WTC11 (cell line): ENCODE data around the gene UQCRHL. TPM values are rescaled to one million over a fixed set of nuclear protein-coding genes. Genes with fewer than 3 reads are reported as not detected.

Experiments
- ATAC-seq: fragments of 200-7000 bp; cut with Tn5 transposase; 2 replicates; pipeline ENCODE4 v1.10.0; 2021; ENCODE audit warnings: mild to moderate bottlenecking, moderate library complexity
- CTCF ChIA-PET: fragments of 300-600 bp; sonication (Branson Sonifier 250); formaldehyde crosslinking; loops from one replicate; lab custom pipeline; 2021; ENCODE audit warnings: antibody characterized with exemption; lab: Charles Lee
- POLR2A ChIA-PET: fragments of 350-600 bp; sonication (Branson Sonifier 250); formaldehyde crosslinking; loops from one replicate; lab custom pipeline; 2021; ENCODE audit warnings: antibody characterized with exemption; lab: Charles Lee
- DNase-seq: peaks from one replicate; pipeline ENCODE4 v3.0.0; 2021; ENCODE audit warnings: low spot score
- H3K27ac Mint-ChIP-seq: 2 replicates; pipeline ENCODE4 v1.8.0; 2021; ENCODE audit warnings: mixed read lengths
- H3K27me3 Mint-ChIP-seq: 2 replicates; pipeline ENCODE4 v1.8.0; 2021; ENCODE audit warnings: low read depth, mild to moderate bottlenecking, moderate library complexity, mixed read lengths
- H3K36me3 Mint-ChIP-seq: 2 replicates; pipeline ENCODE4 v1.8.0; 2021; ENCODE audit warnings: mixed read lengths
- H3K4me1 Mint-ChIP-seq: 2 replicates; pipeline ENCODE4 v1.8.0; 2022; ENCODE audit warnings: mixed read lengths
- H3K4me3 Mint-ChIP-seq: 2 replicates; pipeline ENCODE4 v1.8.0; 2021; ENCODE audit warnings: mild to moderate bottlenecking, moderate library complexity, mixed read lengths
- H3K9me3 Mint-ChIP-seq: 2 replicates; pipeline ENCODE4 v1.8.0; 2021; ENCODE audit warnings: mixed read lengths
- ATF1 ChIP-seq: sonication (generic); formaldehyde crosslinking; IDR thresholded peaks from 2 replicates; pipeline ENCODE4 v1.8.1; 2023; ENCODE audit warnings: mild to moderate bottlenecking, moderate library complexity, missing genetic modification reagents
- ATF6 ChIP-seq: sonication (generic); formaldehyde crosslinking; IDR thresholded peaks from 2 replicates; pipeline ENCODE4 v1.8.1; 2023; ENCODE audit warnings: mild to moderate bottlenecking, missing genetic modification reagents
- E2F1 ChIP-seq: sonication (generic); formaldehyde crosslinking; IDR thresholded peaks from 2 replicates; pipeline ENCODE4 v1.8.0; 2022; ENCODE audit warnings: mild to moderate bottlenecking, missing genetic modification reagents
- E2F4 ChIP-seq: sonication (generic); formaldehyde crosslinking; IDR thresholded peaks from 2 replicates; pipeline ENCODE4 v1.8.1; 2022; ENCODE audit warnings: low read depth, mild to moderate bottlenecking, moderate library complexity, missing genetic modification reagents, borderline replicate concordance
- JUN ChIP-seq: sonication (generic); formaldehyde crosslinking; IDR thresholded peaks from 2 replicates; pipeline ENCODE4 v1.8.0; 2023; ENCODE audit warnings: mild to moderate bottlenecking, missing genetic modification reagents
- NFATC4 ChIP-seq: fragments of 250-450 bp; sonication (Bioruptor Pico); IDR thresholded peaks from 2 replicates; pipeline ENCODE4 v1.9.0; 2021; ENCODE audit warnings: mild to moderate bottlenecking
- NFE2L1 ChIP-seq: sonication (generic); formaldehyde crosslinking; IDR thresholded peaks from 2 replicates; pipeline ENCODE4 v1.8.1; 2023; ENCODE audit warnings: missing genetic modification reagents
- NR1H2 ChIP-seq: sonication (generic); formaldehyde crosslinking; IDR thresholded peaks from 2 replicates; pipeline ENCODE4 v1.9.0; 2021; ENCODE audit warnings: mild to moderate bottlenecking, moderate library complexity, missing genetic modification reagents
- NR2C2 ChIP-seq: sonication (generic); formaldehyde crosslinking; IDR thresholded peaks from 2 replicates; pipeline ENCODE4 v1.8.0; 2022; ENCODE audit warnings: mild to moderate bottlenecking, missing genetic modification reagents
- NR3C1 ChIP-seq: sonication (generic); formaldehyde crosslinking; conservative IDR thresholded peaks from 2 replicates; pipeline ENCODE4 v1.8.1; 2023; ENCODE audit warnings: low read depth, mild to moderate bottlenecking, missing genetic modification reagents
- OVOL2 ChIP-seq: fragments of 250-450 bp; sonication (Bioruptor Pico); IDR thresholded peaks from 2 replicates; pipeline ENCODE4 v1.9.0; 2021; ENCODE audit warnings: mild to moderate bottlenecking, borderline replicate concordance
- PRRX2 ChIP-seq: fragments of 250-450 bp; sonication (Bioruptor Pico); IDR thresholded peaks from 2 replicates; pipeline ENCODE4 v1.8.0; 2021; ENCODE audit warnings: mild to moderate bottlenecking
- TEAD1 ChIP-seq: sonication (generic); formaldehyde crosslinking; IDR thresholded peaks from 2 replicates; pipeline ENCODE4 v1.8.0; 2022; ENCODE audit warnings: mild to moderate bottlenecking, missing genetic modification reagents
- ZBTB21 ChIP-seq: sonication (generic); formaldehyde crosslinking; IDR thresholded peaks from 2 replicates; pipeline ENCODE4 v1.8.1; 2023; ENCODE audit warnings: mild to moderate bottlenecking, missing genetic modification reagents, borderline replicate concordance
- ZNF532 ChIP-seq: fragments of 250-450 bp; sonication (Bioruptor Pico); IDR thresholded peaks from 2 replicates; pipeline ENCODE4 v1.9.0; 2021; ENCODE audit warnings: mild to moderate bottlenecking, borderline replicate concordance
- total RNA-seq: library from RNA; stranded (reverse); gene quantifications from 3 replicates; pipeline ENCODE4 v1.2.3, GENCODE V29; 2021
- TF ChIP-seq, protein P1 (sequence below): sonication (generic); formaldehyde crosslinking; IDR thresholded peaks from 2 replicates; pipeline ENCODE4 v1.8.0; 2023; ENCODE audit warnings: mild to moderate bottlenecking, missing genetic modification reagents
- TF ChIP-seq, protein P2 (sequence below): sonication (generic); formaldehyde crosslinking; IDR thresholded peaks from 2 replicates; pipeline ENCODE4 v1.8.1; 2023; ENCODE audit warnings: mild to moderate bottlenecking, missing genetic modification reagents
- TF ChIP-seq, protein P3 (sequence below): sonication (generic); formaldehyde crosslinking; IDR thresholded peaks from 2 replicates; pipeline ENCODE4 v1.8.1; 2022; ENCODE audit warnings: missing genetic modification reagents, borderline replicate concordance
- TF ChIP-seq, protein P4 (sequence below): sonication (generic); formaldehyde crosslinking; conservative IDR thresholded peaks from 2 replicates; pipeline ENCODE4 v1.8.1; 2022; ENCODE audit warnings: mild to moderate bottlenecking, missing genetic modification reagents

Gene UQCRHL
- total RNA-seq, 1 experiment from 2014 or later: 3.8 TPM

DNA sequence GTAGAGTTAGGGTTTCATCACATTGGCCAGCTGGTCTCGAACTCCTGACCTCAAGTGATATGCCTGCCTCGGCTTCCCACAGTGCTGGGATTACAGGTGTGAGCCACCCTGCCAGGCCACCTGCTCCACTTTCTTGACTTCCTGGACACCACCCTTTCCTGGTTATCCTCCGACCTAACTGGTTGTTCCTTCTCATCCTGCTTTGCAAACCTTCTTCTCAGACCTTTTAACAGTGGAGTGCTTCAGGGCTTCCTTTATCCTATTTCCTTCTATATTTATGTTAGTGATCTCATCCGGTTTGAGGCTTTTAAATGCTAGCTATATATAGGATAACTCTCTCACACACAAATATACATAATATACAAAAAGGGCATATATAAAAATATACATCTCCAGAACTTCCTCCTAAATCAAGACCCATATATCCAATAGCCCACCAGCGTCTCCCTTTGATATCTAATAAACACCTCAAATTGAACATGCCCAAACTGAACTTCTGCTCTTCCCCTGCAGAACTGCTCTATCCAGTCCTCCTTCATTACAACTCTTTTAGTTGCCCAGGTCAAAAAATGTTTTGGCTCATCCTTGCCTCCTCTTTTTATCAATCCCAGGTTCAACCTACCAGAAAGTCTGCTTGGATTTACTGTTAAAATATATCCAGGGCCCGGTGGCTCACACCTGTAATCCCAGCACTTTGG is 19.5 kb upstream of the UQCRHL start:
- no peaks in the 10 kb centered on the region for H3K27me3 Mint-ChIP-seq
- H3K4me1 Mint-ChIP-seq: peaks cover 19% of the 10 kb centered on the region
- H3K9me3 Mint-ChIP-seq: peaks cover 4% of the 10 kb centered on the region
- H3K27ac Mint-ChIP-seq: no peak overlapping the region; the same call in 1 of the 2 replicates
- no peak for ATAC-seq
- no peak overlapping the region for H3K4me3 Mint-ChIP-seq
- no peak for TF ChIP-seq JUN (CRISPR knock-in tag)
- no peak for DNase-seq
- CTCF ChIA-PET: interaction anchor here (1.2 to 3.3 kb wide), 3 partner anchors 11 to 50 kb away, joined by 3 to 22 read pairs (median 3); partner anchors contain the start of gene SPEN
- POLR2A ChIA-PET: no interaction called here
- peaks cover 4% of the 10 kb centered on the region for H3K36me3 Mint-ChIP-seq

- DNase-seq: no peak
- TF ChIP-seq, protein P1, sequence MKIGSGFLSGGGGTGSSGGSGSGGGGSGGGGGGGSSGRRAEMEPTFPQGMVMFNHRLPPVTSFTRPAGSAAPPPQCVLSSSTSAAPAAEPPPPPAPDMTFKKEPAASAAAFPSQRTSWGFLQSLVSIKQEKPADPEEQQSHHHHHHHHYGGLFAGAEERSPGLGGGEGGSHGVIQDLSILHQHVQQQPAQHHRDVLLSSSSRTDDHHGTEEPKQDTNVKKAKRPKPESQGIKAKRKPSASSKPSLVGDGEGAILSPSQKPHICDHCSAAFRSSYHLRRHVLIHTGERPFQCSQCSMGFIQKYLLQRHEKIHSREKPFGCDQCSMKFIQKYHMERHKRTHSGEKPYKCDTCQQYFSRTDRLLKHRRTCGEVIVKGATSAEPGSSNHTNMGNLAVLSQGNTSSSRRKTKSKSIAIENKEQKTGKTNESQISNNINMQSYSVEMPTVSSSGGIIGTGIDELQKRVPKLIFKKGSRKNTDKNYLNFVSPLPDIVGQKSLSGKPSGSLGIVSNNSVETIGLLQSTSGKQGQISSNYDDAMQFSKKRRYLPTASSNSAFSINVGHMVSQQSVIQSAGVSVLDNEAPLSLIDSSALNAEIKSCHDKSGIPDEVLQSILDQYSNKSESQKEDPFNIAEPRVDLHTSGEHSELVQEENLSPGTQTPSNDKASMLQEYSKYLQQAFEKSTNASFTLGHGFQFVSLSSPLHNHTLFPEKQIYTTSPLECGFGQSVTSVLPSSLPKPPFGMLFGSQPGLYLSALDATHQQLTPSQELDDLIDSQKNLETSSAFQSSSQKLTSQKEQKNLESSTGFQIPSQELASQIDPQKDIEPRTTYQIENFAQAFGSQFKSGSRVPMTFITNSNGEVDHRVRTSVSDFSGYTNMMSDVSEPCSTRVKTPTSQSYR: no peak
- no peak for TF ChIP-seq TEAD1 (CRISPR knock-in tag)
- no peak for TF ChIP-seq E2F4 (CRISPR knock-in tag)
- no peak for TF ChIP-seq NFATC4 (CRISPR knock-in tag)
- TF ChIP-seq, protein P2, sequence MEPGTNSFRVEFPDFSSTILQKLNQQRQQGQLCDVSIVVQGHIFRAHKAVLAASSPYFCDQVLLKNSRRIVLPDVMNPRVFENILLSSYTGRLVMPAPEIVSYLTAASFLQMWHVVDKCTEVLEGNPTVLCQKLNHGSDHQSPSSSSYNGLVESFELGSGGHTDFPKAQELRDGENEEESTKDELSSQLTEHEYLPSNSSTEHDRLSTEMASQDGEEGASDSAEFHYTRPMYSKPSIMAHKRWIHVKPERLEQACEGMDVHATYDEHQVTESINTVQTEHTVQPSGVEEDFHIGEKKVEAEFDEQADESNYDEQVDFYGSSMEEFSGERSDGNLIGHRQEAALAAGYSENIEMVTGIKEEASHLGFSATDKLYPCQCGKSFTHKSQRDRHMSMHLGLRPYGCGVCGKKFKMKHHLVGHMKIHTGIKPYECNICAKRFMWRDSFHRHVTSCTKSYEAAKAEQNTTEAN: no peak
- TF ChIP-seq NFE2L1 (CRISPR knock-in tag): no peak
- TF ChIP-seq NR2C2 (CRISPR knock-in tag): no peak
- TF ChIP-seq, protein P3, sequence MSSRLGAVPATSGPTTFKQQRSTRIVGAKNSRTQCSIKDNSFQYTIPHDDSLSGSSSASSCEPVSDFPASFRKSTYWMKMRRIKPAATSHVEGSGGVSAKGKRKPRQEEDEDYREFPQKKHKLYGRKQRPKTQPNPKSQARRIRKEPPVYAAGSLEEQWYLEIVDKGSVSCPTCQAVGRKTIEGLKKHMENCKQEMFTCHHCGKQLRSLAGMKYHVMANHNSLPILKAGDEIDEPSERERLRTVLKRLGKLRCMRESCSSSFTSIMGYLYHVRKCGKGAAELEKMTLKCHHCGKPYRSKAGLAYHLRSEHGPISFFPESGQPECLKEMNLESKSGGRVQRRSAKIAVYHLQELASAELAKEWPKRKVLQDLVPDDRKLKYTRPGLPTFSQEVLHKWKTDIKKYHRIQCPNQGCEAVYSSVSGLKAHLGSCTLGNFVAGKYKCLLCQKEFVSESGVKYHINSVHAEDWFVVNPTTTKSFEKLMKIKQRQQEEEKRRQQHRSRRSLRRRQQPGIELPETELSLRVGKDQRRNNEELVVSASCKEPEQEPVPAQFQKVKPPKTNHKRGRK (CRISPR knock-in tag): no peak
- no peak for TF ChIP-seq PRRX2 (CRISPR knock-in tag)
- no peak for TF ChIP-seq ATF6
- TF ChIP-seq E2F1: no peak
- no peak for TF ChIP-seq OVOL2 (CRISPR knock-in tag)
- no peak for TF ChIP-seq ZBTB21 (CRISPR knock-in tag)
- TF ChIP-seq ATF1 (CRISPR knock-in tag): no peak
- TF ChIP-seq, protein P4, sequence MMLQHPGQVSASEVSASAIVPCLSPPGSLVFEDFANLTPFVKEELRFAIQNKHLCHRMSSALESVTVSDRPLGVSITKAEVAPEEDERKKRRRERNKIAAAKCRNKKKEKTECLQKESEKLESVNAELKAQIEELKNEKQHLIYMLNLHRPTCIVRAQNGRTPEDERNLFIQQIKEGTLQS (CRISPR knock-in tag): no peak
- TF ChIP-seq NR1H2 (CRISPR knock-in tag): no peak
- no peak for TF ChIP-seq ZNF532 (CRISPR knock-in tag)
- TF ChIP-seq NR3C1: no peak
Measured at GRCh38 chr1:15825800-15826199, 18.4 kb upstream of the UQCRHL start.

More at GRCh38 chr1:15825800-15826199, 18.4 kb upstream of the UQCRHL start:
- H3K27me3 Mint-ChIP-seq: no peaks in the 10 kb centered on the region
- H3K4me1 Mint-ChIP-seq: peaks cover 12% of the 10 kb centered on the region
- ChIA-PET POLR2A (no interaction called here), CTCF (interaction anchor here (0.7 to 3.3 kb wide), 4 partner anchors 10 to 51 kb away, joined by 3 to 22 read pairs (median 5); no protein-coding TSS in a partner anchor)
- no peaks in the 10 kb centered on the region for H3K36me3 Mint-ChIP-seq
- peak overlapping the region; percentile 5; the same call in 1 of the 2 replicates for H3K27ac Mint-ChIP-seq
- peaks cover 4% of the 10 kb centered on the region for H3K9me3 Mint-ChIP-seq
- ATAC-seq: no peak
- H3K4me3 Mint-ChIP-seq: no peak overlapping the region
